WERI-Rb-1 (cell line): ENCODE measurements around the gene C4BPA.

Source experiments
- DNase-seq: peaks from one replicate; pipeline ENCODE4 v3.0.0-alpha.2; 2020
- H3K27ac ChIP-seq: fragments of 250-450 bp; sonication (Bioruptor Pico); 2 replicates; pipeline ENCODE4 v1.5.1; 2020; ENCODE audit warnings: mild to moderate bottlenecking, moderate library complexity
- H3K27me3 ChIP-seq: fragments of 250-450 bp; sonication (Bioruptor Pico); 2 replicates; pipeline ENCODE4 v1.5.1; 2021; ENCODE audit warnings: mild to moderate bottlenecking, low read depth, moderate library complexity; ENCODE audit not compliant: insufficient read depth, severe bottlenecking
- H3K36me3 ChIP-seq: fragments of 250-450 bp; sonication (Bioruptor Pico); 2 replicates; pipeline ENCODE4 v1.5.1; 2020; ENCODE audit warnings: mild to moderate bottlenecking, moderate library complexity
- H3K4me3 ChIP-seq: 2 replicates; pipeline ENCODE4 v1.5.1; 2011; ENCODE audit warnings: low read depth, mild to moderate bottlenecking, control low read depth, low read length
- H3K9me3 ChIP-seq: fragments of 250-450 bp; sonication (Bioruptor Pico); 2 replicates; pipeline ENCODE4 v1.5.1; 2021; ENCODE audit warnings: mild to moderate bottlenecking, moderate library complexity; ENCODE audit not compliant: severe bottlenecking
- CTCF ChIP-seq: IDR thresholded peaks from 2 replicates; pipeline ENCODE4 v1.5.1; 2011; ENCODE audit warnings: low read depth, mild to moderate bottlenecking, control low read depth, inconsistent platforms, low read length

The C4BPA gene

GRCh38 chr1:207058878-207059867 lies 44.9 kb upstream of the C4BPA start:
- Histone ChIP-seq H3K9me3 (peaks cover 7% of the 10 kb centered on the region), H3K36me3 (no peaks in the 10 kb centered on the region), H3K27me3 (peaks cover 91% of the 10 kb centered on the region), H3K27ac (no peak overlapping the region), H3K4me3 (no peak overlapping the region)
- DNase-seq: peak; percentile 67
- TF ChIP-seq CTCF: peak; percentile 48

GRCh38 chr1:207059881-207060280 lies 44.2 kb upstream of the C4BPA start:
- H3K9me3 ChIP-seq: peaks cover 5% of the 10 kb centered on the region
- no peak overlapping the region for H3K4me3 ChIP-seq
- no peak overlapping the region for H3K27ac ChIP-seq
- H3K36me3 ChIP-seq: no peaks in the 10 kb centered on the region
- H3K27me3 ChIP-seq: peaks cover 91% of the 10 kb centered on the region
- no peak for DNase-seq
- no peak for TF ChIP-seq CTCF

GRCh38 chr1:207060596-207060995 lies 43.4 kb upstream of the C4BPA start:
- H3K9me3 ChIP-seq: peaks cover 5% of the 10 kb centered on the region

GRCh38 chr1:207062058-207062457 lies 42.0 kb upstream of the C4BPA start:
- no peaks in the 10 kb centered on the region for H3K36me3 ChIP-seq
- TF ChIP-seq CTCF: no peak
- H3K9me3 ChIP-seq: peaks cover 5% of the 10 kb centered on the region
- peaks cover 91% of the 10 kb centered on the region for H3K27me3 ChIP-seq
- no peak overlapping the region for H3K27ac ChIP-seq
- DNase-seq: no peak
- H3K4me3 ChIP-seq: no peak overlapping the region

More at GRCh38 chr1:207060596-207060995, 43.4 kb upstream of the C4BPA start:
- no peak for DNase-seq
- Histone ChIP-seq H3K27me3 (peaks cover 91% of the 10 kb centered on the region), H3K36me3 (no peaks in the 10 kb centered on the region), H3K4me3 (no peak overlapping the region), H3K27ac (no peak overlapping the region)
- TF ChIP-seq CTCF: no peak

- no peak for DNase-seq
- Histone ChIP-seq H3K4me3 (no peak overlapping the region), H3K9me3 (peaks cover 5% of the 10 kb centered on the region), H3K36me3 (no peaks in the 10 kb centered on the region), H3K27me3 (peaks cover 94% of the 10 kb centered on the region), H3K27ac (no peak overlapping the region)
- TF ChIP-seq CTCF: no peak
Measured at GRCh38 chr1:207063014-207063413, 41.0 kb upstream of the C4BPA start.

- TF ChIP-seq CTCF: no peak
- H3K27ac ChIP-seq: no peak overlapping the region
- H3K4me3 ChIP-seq: no peak overlapping the region
- no peak for DNase-seq
- H3K36me3 ChIP-seq: no peaks in the 10 kb centered on the region
- peaks cover 5% of the 10 kb centered on the region for H3K9me3 ChIP-seq
- H3K27me3 ChIP-seq: peaks cover 94% of the 10 kb centered on the region
Measured at GRCh38 chr1:207064561-207064960, 39.5 kb upstream of the C4BPA start.
